ENCODE data around the gene CD82. TPM values are rescaled to one million over a fixed set of nuclear protein-coding genes. Genes with fewer than 3 reads are reported as not detected.
A peak's percentile ranks its signal among the peaks of the same experiment; 100 is the strongest.

The CD82 gene
- total RNA-seq, 1 experiment from 2014 or later, result 4.5 TPM

GRCh38 chr11:44627911-44628729, 62.7 kb downstream of the CD82 start:
- Mint-ChIP-seq H3K36me3 (ENCODE audit: insufficient read depth in 1 of 3, low read depth in 3 of 3) (no peaks in the 10 kb centered on the region; a peak in 1 of 7 replicates), H3K27me3 (ENCODE audit: low read depth) (peaks cover 17% of the 10 kb centered on the region), H3K4me3 (no peak overlapping the region; a peak in 1 of 5 replicates), H3K9me3 (peaks cover 0 to 3% of the 10 kb centered on the region in 2 experiments; a peak in 2 of 5 replicates), H3K4me1 (peaks cover 13 to 14% of the 10 kb centered on the region in 2 experiments), H3K27ac (peak overlapping the region in 1 of 3 experiments; percentile 78; a peak in 1 of 7 replicates)
- Histone ChIP-seq H3K9ac (ENCODE audit: extremely low read depth, insufficient read length, low read length) (no peak overlapping the region), H3K14ac (ENCODE audit: insufficient read depth, low read length) (no peak overlapping the region), H4K8ac (replicated peaks; ENCODE audit: insufficient read length, low read depth, low read length) (no peak overlapping the region), H3K4ac (ENCODE audit: low read depth, low read length) (no peak overlapping the region), H4K91ac (ENCODE audit: insufficient read length, low read depth, low read length) (no peak overlapping the region), H3K4me2 (ENCODE audit: insufficient read depth, insufficient read length, low read length) (no peak overlapping the region), H3K23ac (ENCODE audit: insufficient read length, low read depth, low read length) (no peak overlapping the region), H2BK12ac (ENCODE audit: insufficient read length, low read depth, low read length) (no peak overlapping the region), H3K23me2 (ENCODE audit: insufficient read length, low read depth, low read length, poor library complexity, severe bottlenecking) (no peaks in the 10 kb centered on the region), H4K5ac (ENCODE audit: insufficient read length, low read depth, low read length) (no peak overlapping the region), H2BK120ac (ENCODE audit: low read depth, low read length, poor library complexity, severe bottlenecking) (no peak overlapping the region), H3T11ph (ENCODE audit: low read length) (no peak overlapping the region), H2BK15ac (ENCODE audit: low read depth, low read length) (no peak overlapping the region), H2AK5ac (ENCODE audit: insufficient read length, low read length) (no peak overlapping the region), H3K56ac (ENCODE audit: insufficient read length, low read depth, low read length) (no peak overlapping the region), H3K27me3 (ENCODE audit: insufficient read depth, low read length) (no peaks in the 10 kb centered on the region), H3K18ac (ENCODE audit: insufficient read length, low read depth, low read length) (no peak overlapping the region), H3K4me1 (ENCODE audit: insufficient read depth, low read length) (no peaks in the 10 kb centered on the region), H3K79me1 (ENCODE audit: insufficient read depth, low read depth, low read length, poor library complexity, severe bottlenecking) (no peaks in the 10 kb centered on the region), H2BK5ac (ENCODE audit: insufficient read length, low read length) (no peak overlapping the region), H2AFZ (ENCODE audit: low read length) (no peak overlapping the region), H4K20me1 (ENCODE audit: control insufficient read depth, insufficient read depth, insufficient read length) (no peaks in the 10 kb centered on the region), H3K9me3 (ENCODE audit: control insufficient read depth, low read depth, low read length) (no peaks in the 10 kb centered on the region), H3K79me2 (ENCODE audit: insufficient read depth, low read length) (no peaks in the 10 kb centered on the region; the same call in 1 of the 2 replicates), H2BK20ac (ENCODE audit: low read depth, low read length, poor library complexity, severe bottlenecking) (no peak overlapping the region), H3K27ac (ENCODE audit: insufficient read length, low read depth, low read length) (no peak overlapping the region)
- TF ChIP-seq CTCF (conservative IDR thresholded peaks at IDR 0.05), result no peak
- WGBS (ENCODE audit: extremely low coverage, insufficient read length, low lambda C conversion rate), result no CpG with 5 or more reads among the region's 9 CpGs
- DNase-seq, result peak; percentile 25
